ENCODE results near the gene FYTTD1.

DNA sequence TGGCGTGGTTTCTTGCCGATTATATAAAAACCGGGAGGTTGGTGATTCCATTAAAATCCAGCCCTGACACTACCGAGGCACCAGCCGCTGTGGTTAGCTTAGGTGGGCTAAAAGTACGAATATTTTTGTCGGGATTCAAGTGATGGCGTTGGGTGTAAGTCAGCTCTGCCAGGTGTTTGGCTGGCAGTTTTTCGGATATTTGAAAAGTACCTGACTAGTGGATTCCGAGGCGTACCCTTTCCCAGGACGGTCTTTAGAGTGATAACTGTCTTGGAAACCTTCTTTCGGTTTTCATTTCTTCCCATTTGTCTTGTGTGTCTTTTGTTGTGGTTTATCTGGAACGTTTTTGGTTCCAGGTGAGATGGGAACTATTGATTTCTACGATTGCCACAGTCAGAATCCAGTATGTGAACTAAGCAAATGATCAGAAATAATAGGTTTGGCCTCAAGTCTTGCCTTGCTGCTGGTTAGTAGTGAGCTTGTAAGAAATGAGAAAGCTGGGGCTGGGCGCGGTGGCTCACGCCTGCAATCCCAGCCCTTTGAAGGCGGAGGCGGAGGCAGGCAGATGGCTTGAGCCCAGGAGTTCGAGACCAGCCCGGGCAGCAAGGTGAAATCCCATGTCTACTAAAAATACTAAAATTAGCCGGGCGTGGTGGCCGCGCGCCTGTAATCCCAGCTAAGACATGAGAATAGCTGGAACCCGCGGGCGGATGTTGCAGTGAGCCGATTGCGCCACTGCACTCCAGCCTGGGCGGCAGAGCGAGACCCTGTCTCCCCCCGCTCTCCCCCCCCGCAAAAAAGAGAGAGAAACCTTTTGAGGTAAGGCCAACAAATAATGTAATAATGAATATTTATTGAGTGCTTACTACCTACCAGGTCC is 1.4 kb downstream of the FYTTD1 start:
- TF ChIP-seq CTCF (IDR thresholded peaks at IDR 0.05; ENCODE audit: low read depth, low read length) (no peak), POLR2A (IDR thresholded peaks at IDR 0.05; ENCODE audit: extremely low read depth, insufficient read length) (no peak)
